COR-L47 (cell line): ENCODE results near the gene MMRN2.

ENCODE experiments used
- DNase-seq: peaks from one replicate; lab custom pipeline; 2025; lab: John Stamatoyannopoulos, UW

MMRN2 gene

DNA sequence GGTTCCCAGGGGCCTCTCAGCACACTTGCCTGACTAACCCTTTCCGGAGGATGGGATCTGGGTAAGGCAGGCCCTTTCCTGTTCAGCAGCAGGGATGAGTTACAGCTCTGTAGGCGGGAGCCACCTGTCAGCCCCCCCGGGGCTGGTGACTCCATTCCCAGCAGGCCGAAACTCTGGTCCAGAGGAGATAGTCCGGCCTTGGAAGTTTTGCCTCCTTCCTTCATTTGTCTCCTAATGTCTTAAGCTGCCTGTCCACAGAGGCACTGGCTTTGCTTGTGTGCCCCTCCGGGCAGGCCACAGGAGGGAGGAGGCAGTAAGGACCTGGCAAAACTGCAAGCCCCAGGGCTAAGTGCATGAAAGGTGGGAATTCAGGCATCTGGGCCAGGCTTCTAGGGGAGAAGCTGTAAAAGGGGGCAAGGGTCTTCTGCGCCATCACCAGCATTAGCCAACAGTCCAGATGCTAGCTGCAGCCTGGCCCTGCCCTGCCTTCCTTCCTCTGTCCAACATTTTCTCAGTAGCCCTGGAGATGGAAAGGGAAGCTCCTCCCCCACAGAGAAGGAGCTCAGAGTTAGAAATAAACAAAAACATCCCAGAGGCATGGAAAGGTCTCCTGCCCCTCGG, 12.1 kb upstream of the MMRN2 start:
- no peak for DNase-seq

DNA sequence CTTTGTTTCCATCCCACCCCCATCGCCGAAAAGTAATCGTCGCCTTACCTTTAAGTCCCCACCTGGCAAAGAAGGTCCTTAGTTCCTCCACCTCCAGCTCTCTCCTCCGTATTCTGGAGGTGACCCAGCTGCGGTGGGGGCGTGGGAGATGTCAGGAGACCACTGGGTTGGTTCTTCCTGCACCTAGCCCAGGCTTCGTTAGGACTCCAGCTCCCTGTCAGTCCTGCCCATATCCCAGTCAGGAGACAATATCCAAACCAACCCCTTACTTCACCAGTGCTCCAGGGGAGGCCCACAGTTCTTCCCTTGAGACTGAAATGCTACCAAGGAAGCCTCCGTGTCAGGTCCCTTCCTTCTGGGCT, 11.6 kb upstream of the MMRN2 start:
- DNase-seq = no peak

- DNase-seq = no peak
Observed at GRCh38 chr10:86968271-86968993, 11.0 kb upstream of the MMRN2 start, which contains the start of gene ADIRF. Gene ADIRF (plus strand): TSS chr10:86968482. CDS start chr10:86968545, 63 bp downstream.

DNA sequence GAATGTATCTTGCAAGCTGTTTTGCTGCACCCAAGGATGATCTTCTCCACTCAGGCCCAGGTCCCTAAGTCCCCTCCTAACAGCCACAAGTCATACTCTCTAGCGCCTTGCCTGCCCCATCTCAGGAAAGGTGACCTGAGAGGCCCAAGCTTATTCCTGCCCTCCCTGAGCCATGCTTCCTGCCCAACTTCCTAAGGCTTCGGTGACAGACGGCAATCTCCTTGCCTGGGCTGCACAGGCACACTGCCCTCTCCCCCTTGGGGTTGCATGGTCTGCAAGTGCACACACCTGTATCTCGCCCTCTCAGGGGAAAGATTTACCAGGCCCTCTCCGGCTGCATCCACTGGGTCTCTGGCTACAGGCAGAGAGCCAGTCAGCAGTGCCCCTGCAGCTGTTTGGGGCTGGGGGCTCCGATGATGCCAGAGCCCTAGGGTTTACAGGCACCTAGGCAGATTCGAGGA, 10.1 kb upstream of the MMRN2 start:
- DNase-seq = no peak

- no peak for DNase-seq
Observed at GRCh38 chr10:86965986-86966654, 8.7 kb upstream of the MMRN2 start.

GRCh38 chr10:86964847-86965190, 7.4 kb upstream of the MMRN2 start:
- DNase-seq = no peak

DNA sequence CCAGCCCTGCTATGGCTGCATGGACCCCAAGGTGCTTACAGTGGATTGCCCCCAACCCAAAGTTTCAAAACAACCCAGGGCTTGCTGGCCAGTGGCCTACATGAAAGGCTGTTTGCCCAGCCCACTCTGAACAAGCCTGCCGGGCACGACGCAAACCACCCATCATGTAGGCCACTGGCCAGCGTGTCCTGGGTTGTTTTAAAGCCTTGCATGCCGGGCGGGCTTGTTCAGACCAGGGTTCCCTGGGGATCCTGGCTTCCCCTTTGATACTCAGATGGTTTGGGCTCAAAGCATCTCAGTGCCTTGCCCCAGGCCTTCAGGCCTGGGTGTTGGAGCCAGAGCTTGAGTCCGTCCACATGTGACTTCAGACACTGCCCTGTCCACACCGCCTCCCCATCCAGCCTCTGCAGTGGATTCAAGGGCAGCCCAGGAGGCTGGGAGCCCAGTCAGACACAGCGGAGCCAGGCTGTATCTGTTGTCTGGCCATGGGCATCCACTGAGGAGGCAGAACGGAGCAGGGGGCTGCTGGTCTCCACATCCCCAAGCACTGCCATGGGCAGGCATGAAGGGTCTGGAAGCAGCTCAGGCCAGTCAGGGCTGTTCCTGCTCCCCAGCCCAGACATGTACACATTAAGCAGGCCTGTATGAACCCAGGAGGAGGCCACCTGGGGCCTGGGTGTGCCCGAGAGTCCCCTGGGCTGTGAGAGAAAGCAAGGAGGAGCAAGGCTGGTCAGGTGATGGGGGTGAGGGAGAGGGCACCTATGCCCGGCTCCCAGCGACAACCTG, 6.8 kb upstream of the MMRN2 start:
- DNase-seq = no peak

- DNase-seq = no peak
Observed at GRCh38 chr10:86963341-86963919, 6.0 kb upstream of the MMRN2 start.

DNA sequence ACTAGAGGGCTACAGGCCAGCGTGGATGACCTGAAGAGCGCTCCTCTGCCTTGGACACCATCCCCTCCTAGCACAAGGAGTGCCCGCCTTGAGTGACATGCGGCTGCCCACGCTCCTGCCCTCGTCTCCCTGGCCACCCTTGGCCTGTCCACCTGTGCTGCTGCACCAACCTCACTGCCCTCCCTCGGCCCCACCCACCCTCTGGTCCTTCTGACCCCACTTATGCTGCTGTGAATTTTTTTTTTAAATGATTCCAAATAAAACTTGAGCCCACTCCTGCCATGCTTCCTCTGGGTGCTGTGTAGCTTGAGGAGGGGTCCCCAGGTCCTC, 5.5 kb upstream of the MMRN2 start:
- DNase-seq = no peak

GRCh38 chr10:86962136-86962980, 4.9 kb upstream of the MMRN2 start:
- DNase-seq = no peak

- DNase-seq = no peak
Observed at GRCh38 chr10:86961481-86962091, 4.2 kb upstream of the MMRN2 start.

GRCh38 chr10:86960863-86961434, 3.5 kb upstream of the MMRN2 start:
- DNase-seq = no peak

- DNase-seq = no peak
Observed at GRCh38 chr10:86960003-86960862, 2.8 kb upstream of the MMRN2 start.

GRCh38 chr10:86959737-86960002, 2.3 kb upstream of the MMRN2 start:
- no peak for DNase-seq

DNA sequence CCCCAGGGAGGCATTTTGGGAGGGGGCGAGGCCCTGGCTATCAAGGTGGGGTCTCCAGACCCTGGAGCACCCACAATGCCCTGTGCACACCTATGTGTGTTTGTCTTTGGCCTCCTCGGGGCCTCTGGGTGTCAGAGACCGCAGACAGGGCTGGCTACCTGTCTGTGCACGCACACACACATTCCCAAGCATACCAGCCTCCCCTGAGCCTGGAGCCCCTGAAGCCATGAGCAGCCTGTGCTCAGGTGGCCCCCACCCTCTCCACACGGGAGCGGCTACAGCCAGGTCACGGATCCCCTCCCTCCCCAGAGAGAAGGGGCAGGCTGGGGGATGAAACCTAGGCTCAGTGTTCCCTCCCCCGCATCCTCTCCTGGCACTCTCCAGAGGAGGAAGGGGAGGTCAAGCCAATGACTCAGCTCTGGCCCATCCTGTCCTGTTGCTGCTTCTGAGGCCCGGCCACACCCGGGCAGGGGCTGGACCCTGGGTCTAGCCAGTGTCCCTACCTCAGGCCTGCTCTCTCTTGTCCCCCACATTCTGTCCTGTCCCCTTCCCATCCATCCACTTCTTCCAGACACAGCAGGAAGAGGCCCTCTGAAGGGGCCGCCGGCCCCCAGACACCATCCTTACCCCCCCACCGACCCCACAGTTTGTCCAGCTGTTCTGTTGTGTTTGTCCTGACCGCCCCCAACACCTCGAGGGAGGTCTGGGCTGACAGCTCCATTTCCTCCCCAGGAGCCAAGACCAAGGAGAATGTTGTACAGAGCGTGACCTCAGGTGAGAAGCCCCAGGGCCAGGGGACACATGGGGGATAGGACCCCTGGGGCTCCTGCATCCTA, 1.7 kb upstream of the MMRN2 start:
- no peak for DNase-seq

DNA sequence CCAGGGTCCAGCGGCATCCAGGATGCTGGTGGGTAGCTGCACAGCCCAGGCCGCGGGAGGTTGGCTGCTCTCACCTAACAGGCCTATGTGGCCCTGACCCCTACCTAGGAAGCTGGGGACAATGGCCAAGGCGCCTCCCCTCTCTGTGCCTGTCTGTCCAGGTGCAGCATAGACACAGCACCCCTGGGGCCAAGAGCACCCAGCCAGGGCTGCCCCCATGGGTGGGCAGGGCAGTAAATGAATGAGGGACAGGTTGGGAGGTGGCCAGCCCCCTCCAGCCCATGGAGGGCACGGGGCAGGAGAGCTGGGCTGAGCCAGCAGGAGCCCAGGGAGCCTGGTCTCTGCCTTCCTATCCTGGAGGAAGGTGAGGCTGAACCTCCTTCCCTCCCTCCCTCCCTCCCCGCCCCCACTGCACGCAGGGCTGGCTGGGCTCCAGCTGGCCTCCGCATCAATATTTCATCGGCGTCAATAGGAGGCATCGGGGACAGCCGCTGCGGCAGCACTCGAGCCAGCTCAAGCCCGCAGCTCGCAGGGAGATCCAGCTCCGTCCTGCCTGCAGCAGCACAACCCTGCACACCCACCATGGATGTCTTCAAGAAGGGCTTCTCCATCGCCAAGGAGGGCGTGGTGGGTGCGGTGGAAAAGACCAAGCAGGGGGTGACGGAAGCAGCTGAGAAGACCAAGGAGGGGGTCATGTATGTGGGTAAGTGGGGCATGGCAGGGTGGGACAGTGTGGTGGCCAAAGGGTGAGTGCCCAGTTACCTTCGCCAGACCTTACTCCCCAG, 893 bp upstream of the MMRN2 start, which contains the start of gene SNCG:
SNCG (plus strand) TSS at position 484 of the 785 bp plus-strand sequence; CDS start at position 583, 99 bp downstream.
- DNase-seq = no peak

DNA sequence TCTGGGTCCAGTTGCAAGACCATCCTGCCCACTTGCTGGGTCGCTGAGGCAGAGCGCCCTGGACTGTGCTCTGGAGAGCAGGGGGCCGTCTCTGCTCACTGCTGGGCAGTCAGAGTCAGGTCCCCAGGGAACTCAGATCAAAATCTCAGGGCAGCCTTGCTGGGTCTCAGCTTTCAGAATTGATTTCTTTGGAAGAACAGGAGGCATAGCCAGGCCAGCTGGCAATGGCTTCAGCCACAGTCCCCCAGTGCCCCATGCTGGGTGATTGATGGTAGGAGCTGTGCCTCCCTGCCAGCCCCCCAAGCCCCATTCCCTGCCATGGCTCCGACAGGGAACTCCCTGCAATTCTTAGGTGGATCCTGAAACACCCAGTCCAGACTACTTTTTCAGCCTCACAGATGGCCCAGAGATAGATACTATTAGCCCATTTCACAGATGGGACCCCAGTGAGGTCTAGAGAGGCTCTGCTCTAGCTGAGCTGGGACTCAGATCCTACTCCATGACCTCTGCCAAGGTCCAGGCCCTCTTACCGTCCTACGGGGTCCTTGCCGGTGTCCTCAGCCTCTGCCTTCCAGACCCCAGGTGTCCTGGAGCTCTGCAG, 467 bp downstream of the MMRN2 start:
- no peak for DNase-seq
